Neuronal stem cell (in vitro differentiated cells): ENCODE results near the gene MCU.
"Not testable (repeated sequence)": the region's sequence is repeated elsewhere in the genome, so short reads cannot be mapped to it uniquely, and the experiment has no call there.

Source experiments
- DNase-seq: peaks from one replicate; pipeline ENCODE4 v3.0.0-alpha.2; 2013; ENCODE audit warnings: low spot score
- H2AFZ ChIP-seq: one replicate; pipeline ENCODE4 v1.6.1; 2013; ENCODE audit warnings: mild to moderate bottlenecking, low read length, inconsistent platforms
- H2AK5ac ChIP-seq: 2 replicates; pipeline ENCODE4 v1.6.1; 2013; ENCODE audit warnings: low read depth, mild to moderate bottlenecking, inconsistent platforms, low read length, moderate library complexity, mixed read lengths
- H2BK120ac ChIP-seq: 2 replicates; pipeline ENCODE4 v1.6.1; 2013; ENCODE audit warnings: low read depth, mild to moderate bottlenecking, inconsistent platforms, low read length, moderate library complexity, mixed read lengths
- H2BK12ac ChIP-seq: one replicate; pipeline ENCODE4 v1.6.1; 2013; ENCODE audit warnings: low read length, inconsistent platforms
- H2BK15ac ChIP-seq: 2 replicates; pipeline ENCODE4 v1.6.1; 2013; ENCODE audit warnings: mild to moderate bottlenecking, low read length, inconsistent platforms, mixed read lengths
- H2BK5ac ChIP-seq: one replicate; pipeline ENCODE4 v1.6.1; 2013; ENCODE audit warnings: inconsistent platforms, mild to moderate bottlenecking, low read length, moderate library complexity
- H3K14ac ChIP-seq: one replicate; pipeline ENCODE4 v1.6.1; 2013; ENCODE audit warnings: low read length, inconsistent platforms
- H3K18ac ChIP-seq: 2 replicates; pipeline ENCODE4 v1.6.1; 2013; ENCODE audit warnings: low read length, inconsistent platforms
- H3K23ac ChIP-seq: 2 replicates; pipeline ENCODE4 v1.6.1; 2013; ENCODE audit warnings: low read depth, mild to moderate bottlenecking, mixed read lengths, low read length, inconsistent platforms; ENCODE audit not compliant: poor library complexity
- H3K27ac ChIP-seq: replicated peaks from 3 replicates; pipeline ENCODE4 v1.5.1; 2013; ENCODE audit warnings: low read length, inconsistent platforms
- H3K27me3 ChIP-seq, 3 experiments: 2 replicates each; pipeline ENCODE4 v1.6.1; 2013; ENCODE audit warnings: low read length in 3 of 3, mild to moderate bottlenecking in 2 of 3, inconsistent platforms in 1 of 3, low read depth in 1 of 3, mixed read lengths in 1 of 3, moderate library complexity in 1 of 3; ENCODE audit not compliant: control insufficient read depth in 3 of 3, insufficient read depth in 3 of 3
- H3K36me3 ChIP-seq, 2 donors: replicated peaks in 1 of 2; 2 replicates each; pipeline ENCODE4 v1.6.1; 2013; ENCODE audit warnings: low read length in 2 of 2; ENCODE audit not compliant: control insufficient read depth in 2 of 2, insufficient read depth in 2 of 2
- H3K4ac ChIP-seq: 2 replicates; pipeline ENCODE4 v1.6.1; 2013; ENCODE audit warnings: inconsistent platforms, mild to moderate bottlenecking, low read length, moderate library complexity
- H3K4me1 ChIP-seq, 2 donors: 1 replicate in 1 of 2; 2 replicates in 1 of 2; pipeline ENCODE4 v1.6.1; 2013; ENCODE audit warnings: low read length in 2 of 2, low read depth in 1 of 2; ENCODE audit not compliant: control insufficient read depth in 2 of 2, insufficient read depth in 1 of 2
- H3K4me2 ChIP-seq: one replicate; pipeline ENCODE4 v1.6.1; 2013; ENCODE audit warnings: mild to moderate bottlenecking, low read length, inconsistent platforms; ENCODE audit not compliant: insufficient read depth, poor library complexity, severe bottlenecking
- H3K4me3 ChIP-seq, 2 donors: 2 replicates each; pipeline ENCODE4 v1.5.1; 2013; ENCODE audit warnings: low read length in 2 of 2, mild to moderate bottlenecking in 2 of 2, inconsistent platforms in 1 of 2, moderate library complexity in 1 of 2
- H3K79me1 ChIP-seq: one replicate; pipeline ENCODE4 v1.6.1; 2013; ENCODE audit warnings: low read depth, mild to moderate bottlenecking, inconsistent platforms, low read length, moderate library complexity
- H3K9ac ChIP-seq: one replicate; pipeline ENCODE4 v1.6.1; 2013; ENCODE audit warnings: mild to moderate bottlenecking, low read depth, low read length, inconsistent platforms; ENCODE audit not compliant: poor library complexity
- H3K9me3 ChIP-seq, 2 donors: replicated peaks in 1 of 2; 2 replicates each; pipeline versions ENCODE3 to v1.6.1; 2013; ENCODE audit warnings: low read length in 2 of 2, mild to moderate bottlenecking in 2 of 2, inconsistent platforms in 1 of 2, low read depth in 1 of 2, mixed read lengths in 1 of 2, moderate library complexity in 1 of 2; ENCODE audit not compliant: control insufficient read depth in 2 of 2, insufficient read depth in 1 of 2
- H4K8ac ChIP-seq: one replicate; pipeline ENCODE4 v1.6.1; 2013; ENCODE audit warnings: low read depth, mild to moderate bottlenecking, inconsistent platforms, low read length, moderate library complexity
- H4K91ac ChIP-seq: one replicate; pipeline ENCODE4 v1.6.1; 2013; ENCODE audit warnings: low read length, low read depth, mild to moderate bottlenecking, inconsistent platforms; ENCODE audit not compliant: poor library complexity
- WGBS, 2 donors: extraction: QIAGEN DNeasy Blood & Tissue Kit; methylation state at CpG; one replicate each; pipeline ENCODE4 v1.1.7; 2013; ENCODE audit warnings: missing lambda C conversion rate in 2 of 2, mixed read lengths in 1 of 2; ENCODE audit not compliant: insufficient read length in 2 of 2, insufficient replicate concordance in 1 of 2; ENCODE audit errors: extremely low coverage in 2 of 2; 5-methylcytosine and 5-hydroxymethylcytosine counted together

The MCU gene

DNA sequence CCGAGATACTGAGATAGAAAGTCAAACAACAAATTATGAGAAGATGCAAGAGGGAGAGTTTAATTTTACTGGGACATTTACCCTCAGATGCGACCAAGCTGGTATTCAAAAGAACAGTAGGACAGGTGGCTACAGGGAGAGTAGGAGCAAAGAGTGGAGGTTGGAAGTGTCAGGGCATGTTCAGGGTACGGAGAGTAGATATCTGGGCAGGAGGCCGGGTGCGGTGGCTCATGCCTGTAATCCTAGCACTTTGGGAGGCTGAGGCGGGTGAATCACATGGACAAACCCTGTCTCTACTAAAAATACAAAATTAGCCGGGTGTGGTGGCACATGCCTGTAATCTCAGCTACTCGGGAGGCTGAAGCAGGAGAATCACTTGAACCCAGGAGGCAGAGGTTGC, 5.5 kb upstream of the MCU start:
- H3K9me3 ChIP-seq, H2AFZ ChIP-seq, H3K4me3 ChIP-seq, H2BK12ac ChIP-seq, DNase-seq, H3K27ac ChIP-seq, H3K4ac ChIP-seq, H3K9ac ChIP-seq, H3K27me3 ChIP-seq, H2AK5ac ChIP-seq, H3K14ac ChIP-seq, H3K4me1 ChIP-seq, H3K18ac ChIP-seq, H3K4me2 ChIP-seq, H3K79me1 ChIP-seq, H2BK120ac ChIP-seq, H2BK5ac ChIP-seq, H4K8ac ChIP-seq, H3K23ac ChIP-seq, H4K91ac ChIP-seq, H3K36me3 ChIP-seq, H2BK15ac ChIP-seq: not testable (repeated sequence)
- WGBS, 2 donors = no CpG with 5 or more reads among the region's 8 CpGs

DNA sequence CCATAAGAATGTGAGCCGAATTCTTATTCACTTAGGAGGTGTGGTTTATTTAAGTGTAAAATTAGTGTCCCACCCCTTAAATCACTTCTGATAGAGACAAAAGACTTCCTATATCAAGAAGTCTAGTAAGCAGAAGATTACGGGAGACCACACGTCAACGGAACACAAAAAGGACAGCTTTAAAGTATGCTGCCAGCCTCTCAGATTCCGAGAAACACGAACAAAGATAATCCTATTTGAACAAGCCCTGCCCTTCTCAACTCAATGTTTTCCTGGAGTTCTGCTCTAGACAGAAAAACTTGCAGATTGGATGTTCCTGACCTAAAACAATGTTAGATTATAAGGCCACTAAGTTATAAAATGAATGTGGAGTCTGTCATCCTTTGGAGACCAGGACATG, 4.9 kb upstream of the MCU start:
- H3K27ac ChIP-seq = no peak overlapping the region
- H2BK15ac ChIP-seq = no peak overlapping the region
- H3K36me3 ChIP-seq = no peaks in the 10 kb centered on the region
- no peak overlapping the region for H4K91ac ChIP-seq
- no peak overlapping the region for H3K4me3 ChIP-seq
- H3K4ac ChIP-seq = no peak overlapping the region
- H2BK120ac ChIP-seq = no peak overlapping the region
- H3K9me3 ChIP-seq = no peaks in the 10 kb centered on the region
- DNase-seq = no peak
- no peaks in the 10 kb centered on the region for H3K4me1 ChIP-seq
- H3K14ac ChIP-seq = no peak overlapping the region
- no peak overlapping the region for H2AK5ac ChIP-seq
- no peak overlapping the region for H3K4me2 ChIP-seq
- H3K9ac ChIP-seq = no peak overlapping the region
- WGBS, 2 donors = no CpG with 5 or more reads among the region's 6 CpGs
- no peak overlapping the region for H2BK12ac ChIP-seq
- no peak overlapping the region for H3K18ac ChIP-seq
- peak overlapping the region; percentile 73 for H2AFZ ChIP-seq
- no peak overlapping the region for H3K23ac ChIP-seq
- no peak overlapping the region for H4K8ac ChIP-seq
- no peaks in the 10 kb centered on the region for H3K79me1 ChIP-seq
- no peak overlapping the region for H2BK5ac ChIP-seq
- H3K27me3 ChIP-seq = no peaks in the 10 kb centered on the region

DNA sequence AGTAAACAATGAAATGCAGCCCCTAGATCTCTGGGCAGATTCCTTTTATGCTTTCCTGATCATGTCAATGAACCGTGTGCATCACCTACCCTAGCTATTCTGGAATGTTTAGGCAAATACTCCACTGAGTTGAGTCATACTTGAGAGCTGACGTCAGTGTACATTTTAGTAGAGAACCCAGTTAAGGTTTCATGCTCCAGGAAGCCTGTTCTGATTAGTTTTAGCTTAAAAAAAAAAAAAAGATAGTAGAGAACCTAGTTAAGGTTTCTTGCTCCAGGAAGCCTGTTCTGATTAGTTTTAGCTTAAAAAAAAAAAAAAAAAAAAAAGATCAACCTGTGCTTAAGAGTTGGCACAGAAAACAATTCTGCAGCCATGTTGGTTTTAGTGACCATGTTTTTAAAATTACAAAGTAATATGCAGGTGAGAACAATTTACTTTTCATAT, 3.7 kb upstream of the MCU start:
- H3K4ac ChIP-seq = no peak overlapping the region
- whole genome bisulfite sequencing, 2 donors = no CpG with 5 or more reads among the region's 2 CpGs
- H3K27ac ChIP-seq = no peak overlapping the region

DNA sequence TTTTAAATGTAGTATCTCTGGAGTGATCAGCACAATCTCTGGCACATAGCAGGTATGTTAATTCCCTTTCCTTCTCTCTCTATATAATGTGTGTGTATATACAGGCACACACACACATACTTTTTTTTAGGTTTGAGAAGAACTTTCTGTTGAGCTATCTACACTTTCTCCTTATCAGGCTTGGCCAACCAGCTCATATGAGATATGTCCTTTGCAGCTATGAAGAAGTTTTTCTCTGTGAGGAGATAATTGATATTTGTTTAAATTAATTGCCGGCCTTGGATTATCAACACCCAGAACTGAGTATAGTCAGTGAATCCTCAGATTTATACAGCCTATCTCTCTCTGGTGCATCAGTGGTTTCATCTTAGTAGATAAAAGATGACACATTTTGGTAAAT, 2.3 kb upstream of the MCU start:
- H3K36me3 ChIP-seq = no peaks in the 10 kb centered on the region
- H3K9me3 ChIP-seq = no peaks in the 10 kb centered on the region
- no peak overlapping the region for H2BK12ac ChIP-seq
- H3K4me1 ChIP-seq = peaks cover 2 to 8% of the 10 kb centered on the region in 2 donors
- H3K14ac ChIP-seq = no peak overlapping the region
- H3K4me2 ChIP-seq = no peak overlapping the region
- no peak overlapping the region for H2AK5ac ChIP-seq
- H3K79me1 ChIP-seq = peaks cover 3% of the 10 kb centered on the region
- no peak overlapping the region for H3K18ac ChIP-seq
- no peak overlapping the region for H4K8ac ChIP-seq
- no peak overlapping the region for H2BK120ac ChIP-seq
- no peak overlapping the region for H3K9ac ChIP-seq
- no peak overlapping the region for H2BK5ac ChIP-seq
- H2BK15ac ChIP-seq = no peak overlapping the region
- H3K4me3 ChIP-seq = no peak overlapping the region
- no peak overlapping the region for H3K23ac ChIP-seq
- H3K27ac ChIP-seq = no peak overlapping the region
- H4K91ac ChIP-seq = no peak overlapping the region
- H3K27me3 ChIP-seq = no peaks in the 10 kb centered on the region
- H3K4ac ChIP-seq = no peak overlapping the region
- WGBS, 2 donors = no CpG with 5 or more reads among the region's 1 CpG
- no peak overlapping the region for H2AFZ ChIP-seq
- DNase-seq = no peak

More for the DNA sequence above, 3.7 kb upstream of the MCU start:
- H3K18ac ChIP-seq = no peak overlapping the region
- H2AK5ac ChIP-seq = no peak overlapping the region
- H2BK120ac ChIP-seq = no peak overlapping the region
- no peak overlapping the region for H2BK15ac ChIP-seq
- no peak for DNase-seq
- H3K27me3 ChIP-seq = no peaks in the 10 kb centered on the region
- no peak overlapping the region for H4K91ac ChIP-seq
- H3K9me3 ChIP-seq = no peaks in the 10 kb centered on the region
- no peak overlapping the region for H4K8ac ChIP-seq
- H3K23ac ChIP-seq = no peak overlapping the region
- H3K9ac ChIP-seq = no peak overlapping the region
- H3K4me2 ChIP-seq = no peak overlapping the region
- no peak overlapping the region for H3K4me3 ChIP-seq
- H2BK5ac ChIP-seq = no peak overlapping the region
- H3K36me3 ChIP-seq = no peaks in the 10 kb centered on the region
- no peak overlapping the region for H2AFZ ChIP-seq
- no peak overlapping the region for H2BK12ac ChIP-seq
- peaks cover 0 to 2% of the 10 kb centered on the region in 2 donors for H3K4me1 ChIP-seq
- peaks cover 3% of the 10 kb centered on the region for H3K79me1 ChIP-seq
- no peak overlapping the region for H3K14ac ChIP-seq
